SH-SY5Y (cell line): ENCODE measurements around the gene PIK3C3.

Experiments used
- GATA2 ChIP-seq: IDR thresholded peaks from 2 replicates; pipeline ENCODE4 v1.6.1; 2011; ENCODE audit warnings: mild to moderate bottlenecking, low read depth, low read length
- GATA3 ChIP-seq: IDR thresholded peaks from 2 replicates; pipeline ENCODE4 v1.6.1; 2011; ENCODE audit warnings: low read depth, mild to moderate bottlenecking, low read length, moderate library complexity

- TF ChIP-seq GATA2 (no peak), GATA3 (no peak)
These were observed 98.3 kb downstream of the PIK3C3 start for GRCh38 chr18:42053188-42053781.
